KMS-11 (cell line): ENCODE results near the gene UTS2.

ENCODE experiments used
- H2AFZ ChIP-seq: fragments of 200-600 bp; sonication (generic); 2 replicates; pipeline ENCODE4 v1.6.1; 2016; ENCODE audit warnings: antibody characterized with exemption, mixed run types, low read depth
- H3K27ac ChIP-seq: fragments of 200-600 bp; sonication (generic); 2 replicates; pipeline ENCODE4 v1.6.1; 2016; ENCODE audit warnings: mild to moderate bottlenecking, mixed run types
- H3K27me3 ChIP-seq: fragments of 200-600 bp; sonication (generic); 2 replicates; pipeline ENCODE4 v1.6.1; 2017; ENCODE audit warnings: mild to moderate bottlenecking, low read depth, mixed run types, moderate library complexity; ENCODE audit not compliant: insufficient read depth
- H3K36me3 ChIP-seq: fragments of 200-600 bp; sonication (generic); 2 replicates; pipeline ENCODE4 v1.6.1; 2017; ENCODE audit warnings: mild to moderate bottlenecking, mixed run types; ENCODE audit not compliant: insufficient read depth
- H3K4me1 ChIP-seq: fragments of 200-600 bp; sonication (generic); 2 replicates; pipeline ENCODE4 v1.6.1; 2016; ENCODE audit warnings: mild to moderate bottlenecking, low read depth, mixed run types; ENCODE audit not compliant: poor library complexity, severe bottlenecking
- H3K4me2 ChIP-seq: fragments of 200-600 bp; sonication (generic); 2 replicates; pipeline ENCODE4 v1.7.0; 2016; ENCODE audit warnings: mild to moderate bottlenecking, mixed run types
- H3K4me3 ChIP-seq: fragments of 200-600 bp; sonication (generic); IDR thresholded peaks from 2 replicates; pipeline ENCODE4 v1.6.1; 2017; ENCODE audit warnings: low read depth, low read length, mixed read lengths; ENCODE audit not compliant: insufficient read depth
- H3K79me2 ChIP-seq: fragments of 200-600 bp; sonication (generic); 2 replicates; pipeline ENCODE4 v1.6.1; 2016; ENCODE audit warnings: low read depth, mixed run types; ENCODE audit not compliant: insufficient read depth
- H3K9ac ChIP-seq: fragments of 200-600 bp; sonication (generic); 2 replicates; pipeline ENCODE4 v1.6.1; 2016; ENCODE audit warnings: mild to moderate bottlenecking, mixed run types
- H4K20me1 ChIP-seq: fragments of 200-600 bp; sonication (generic); 2 replicates; pipeline ENCODE4 v1.6.1; 2016; ENCODE audit warnings: mild to moderate bottlenecking, mixed run types; ENCODE audit not compliant: insufficient read depth
- CTCF ChIP-seq: fragments of 200-600 bp; sonication (generic); conservative IDR thresholded peaks from 2 replicates; pipeline ENCODE4 v1.6.1; 2017; ENCODE audit warnings: low read depth, mild to moderate bottlenecking, antibody characterized with exemption, low read length, moderate library complexity, mixed read lengths

The UTS2 gene

GRCh38 chr1:7838714-7839113, 14.2 kb downstream of the UTS2 start:
- Histone ChIP-seq H3K27ac (no peak overlapping the region), H4K20me1 (no peaks in the 10 kb centered on the region), H3K4me2 (no peak overlapping the region), H2AFZ (no peak overlapping the region), H3K9ac (no peak overlapping the region), H3K4me1 (peaks cover 20% of the 10 kb centered on the region), H3K79me2 (no peaks in the 10 kb centered on the region), H3K27me3 (no peaks in the 10 kb centered on the region), H3K4me3 (no peak overlapping the region), H3K36me3 (no peaks in the 10 kb centered on the region; the same call in 1 of the 2 replicates)
- TF ChIP-seq CTCF: no peak

- Histone ChIP-seq H3K4me2 (no peak overlapping the region), H3K27ac (no peak overlapping the region), H3K4me1 (peaks cover 20% of the 10 kb centered on the region), H2AFZ (no peak overlapping the region), H3K79me2 (no peaks in the 10 kb centered on the region), H3K36me3 (no peaks in the 10 kb centered on the region), H3K4me3 (no peak overlapping the region), H3K27me3 (no peaks in the 10 kb centered on the region), H3K9ac (no peak overlapping the region), H4K20me1 (no peaks in the 10 kb centered on the region)
- no peak for TF ChIP-seq CTCF
Observed at GRCh38 chr1:7833035-7833434, 19.8 kb downstream of the UTS2 start.

GRCh38 chr1:7831458-7831857, 21.4 kb downstream of the UTS2 start:
- Histone ChIP-seq H3K4me3 (no peak overlapping the region), H3K4me2 (no peak overlapping the region)
- no peak for TF ChIP-seq CTCF

GRCh38 chr1:7827126-7827955, 25.5 kb downstream of the UTS2 start:
- no peak overlapping the region for H3K4me3 ChIP-seq

More at GRCh38 chr1:7831458-7831857, 21.4 kb downstream of the UTS2 start:
- no peaks in the 10 kb centered on the region for H4K20me1 ChIP-seq
- no peak overlapping the region for H3K9ac ChIP-seq
- no peaks in the 10 kb centered on the region for H3K36me3 ChIP-seq
- no peaks in the 10 kb centered on the region for H3K79me2 ChIP-seq
- H2AFZ ChIP-seq: no peak overlapping the region
- no peaks in the 10 kb centered on the region for H3K27me3 ChIP-seq
- peaks cover 20% of the 10 kb centered on the region for H3K4me1 ChIP-seq
- H3K27ac ChIP-seq: no peak overlapping the region

More at GRCh38 chr1:7827126-7827955, 25.5 kb downstream of the UTS2 start:
- Histone ChIP-seq H3K36me3 (no peaks in the 10 kb centered on the region), H3K27ac (no peak overlapping the region), H3K79me2 (no peaks in the 10 kb centered on the region), H3K4me1 (peaks cover 20% of the 10 kb centered on the region), H2AFZ (no peak overlapping the region), H3K27me3 (no peaks in the 10 kb centered on the region), H3K9ac (no peak overlapping the region), H3K4me2 (no peak overlapping the region), H4K20me1 (no peaks in the 10 kb centered on the region)
- no peak for TF ChIP-seq CTCF
